Karpas-422 (cell line): ENCODE results near the gene SLC43A2. TPM values are rescaled to one million over a fixed set of nuclear protein-coding genes. Genes with fewer than 3 reads are reported as not detected.

Experiments used
- DNase-seq: peaks from one replicate; pipeline ENCODE4 v3.0.0-alpha.2; 2015
- H2AFZ ChIP-seq: fragments of 200-600 bp; sonication (generic); 2 replicates; pipeline ENCODE4 v1.6.1; 2014; ENCODE audit warnings: antibody characterized with exemption, low read length, mixed read lengths
- H3K27ac ChIP-seq: fragments of 200-600 bp; sonication (generic); 2 replicates; pipeline ENCODE4 v1.5.1; 2014; ENCODE audit warnings: mild to moderate bottlenecking, low read length, moderate library complexity
- H3K27me3 ChIP-seq: fragments of 200-600 bp; sonication (generic); 2 replicates; pipeline ENCODE4 v1.6.1; 2014; ENCODE audit warnings: low read length, mixed read lengths
- H3K36me3 ChIP-seq: fragments of 200-600 bp; sonication (generic); 2 replicates; pipeline ENCODE4 v1.6.1; 2014; ENCODE audit warnings: low read length, mixed read lengths; ENCODE audit not compliant: insufficient read depth
- H3K4me1 ChIP-seq: fragments of 200-600 bp; sonication (generic); 2 replicates; pipeline ENCODE4 v1.6.1; 2014; ENCODE audit warnings: mild to moderate bottlenecking, low read length, mixed read lengths
- H3K4me2 ChIP-seq: fragments of 200-600 bp; sonication (generic); 2 replicates; pipeline ENCODE4 v1.6.1; 2014; ENCODE audit warnings: low read length, low read depth, mild to moderate bottlenecking; ENCODE audit not compliant: poor library complexity, severe bottlenecking
- H3K4me3 ChIP-seq: fragments of 200-600 bp; sonication (generic); 2 replicates; pipeline ENCODE4 v1.5.1; 2014; ENCODE audit warnings: mild to moderate bottlenecking, antibody characterized with exemption, low read length, mixed read lengths
- H3K79me2 ChIP-seq: fragments of 200-600 bp; sonication (generic); 2 replicates; pipeline ENCODE4 v1.6.1; 2014; ENCODE audit warnings: mild to moderate bottlenecking, low read length, mixed read lengths
- H3K9ac ChIP-seq: fragments of 200-600 bp; sonication (generic); 2 replicates; pipeline ENCODE4 v1.6.0; 2014; ENCODE audit warnings: low read length
- H3K9me2 ChIP-seq: fragments of 200-600 bp; sonication (generic), shearing (Covaris generic); replicated peaks from 2 replicates; pipeline ENCODE4 v1.6.0; 2014; ENCODE audit warnings: mild to moderate bottlenecking, low read length, moderate library complexity; ENCODE audit not compliant: insufficient read depth
- H3K9me3 ChIP-seq: fragments of 300-700, 200-600 bp; sonication (generic); 2 replicates; pipeline ENCODE4 v1.6.1; 2014; ENCODE audit warnings: low read length, mixed read lengths
- H4K20me1 ChIP-seq: fragments of 200-600 bp; sonication (generic); 2 replicates; pipeline ENCODE4 v1.6.1; 2014; ENCODE audit warnings: mild to moderate bottlenecking, antibody characterized with exemption, low read length, low read depth; ENCODE audit not compliant: insufficient read depth
- total RNA-seq: library from RNA; depleted of rRNA; stranded (reverse); fragments of >200 nt; shearing (Covaris generic); gene quantifications from 2 replicates; pipeline ENCODE4 v1.2.3, GENCODE V29; 2014; ENCODE audit warnings: low replicate concordance

SLC43A2 gene
- total RNA-seq, 1 experiment from 2014 or later: 10.0 TPM

GRCh38 chr17:1557355-1558095 is 71.1 kb downstream of the SLC43A2 start:
- Histone ChIP-seq H3K4me3 (no peak overlapping the region), H3K79me2 (peaks cover 88% of the 10 kb centered on the region), H3K36me3 (peaks cover 15% of the 10 kb centered on the region; the same call in 1 of the 2 replicates), H3K4me2 (no peak overlapping the region), H2AFZ (no peak overlapping the region), H3K4me1 (peaks cover 39% of the 10 kb centered on the region), H3K9me2 (no peaks in the 10 kb centered on the region), H3K9me3 (no peaks in the 10 kb centered on the region), H3K27ac (no peak overlapping the region), H3K9ac (no peak overlapping the region), H3K27me3 (no peaks in the 10 kb centered on the region), H4K20me1 (peaks cover 27% of the 10 kb centered on the region)
- no peak for DNase-seq

GRCh38 chr17:1555651-1556471 is 72.8 kb downstream of the SLC43A2 start:
- peak; percentile 62 for DNase-seq
- Histone ChIP-seq H3K4me1 (peaks cover 32% of the 10 kb centered on the region), H3K9ac (peak overlapping the region; percentile 28; the same call in 1 of the 2 replicates), H3K27ac (peak overlapping the region; percentile 3; the same call in 1 of the 2 replicates), H4K20me1 (peaks cover 14% of the 10 kb centered on the region; the same call in 1 of the 2 replicates), H3K9me3 (no peaks in the 10 kb centered on the region), H3K4me3 (no peak overlapping the region), H2AFZ (no peak overlapping the region), H3K9me2 (no peaks in the 10 kb centered on the region), H3K27me3 (no peaks in the 10 kb centered on the region), H3K79me2 (peaks cover 73% of the 10 kb centered on the region), H3K4me2 (no peak overlapping the region), H3K36me3 (peaks cover 26% of the 10 kb centered on the region; the same call in 1 of the 2 replicates)

GRCh38 chr17:1554751-1555540 is 73.7 kb downstream of the SLC43A2 start:
- Histone ChIP-seq H3K79me2 (peaks cover 64% of the 10 kb centered on the region), H3K36me3 (peaks cover 26% of the 10 kb centered on the region), H3K27me3 (no peaks in the 10 kb centered on the region), H2AFZ (no peak overlapping the region), H3K4me1 (peaks cover 25% of the 10 kb centered on the region), H3K9me2 (no peaks in the 10 kb centered on the region), H3K4me3 (no peak overlapping the region), H3K9me3 (no peaks in the 10 kb centered on the region), H3K4me2 (no peak overlapping the region), H3K27ac (peak overlapping the region; percentile 3; the same call in 1 of the 2 replicates), H4K20me1 (peaks cover 5% of the 10 kb centered on the region; the same call in 1 of the 2 replicates), H3K9ac (peak overlapping the region; percentile 28; the same call in 1 of the 2 replicates)
- no peak for DNase-seq

GRCh38 chr17:1553354-1554266 is 75.0 kb downstream of the SLC43A2 start:
- Histone ChIP-seq H3K27me3 (no peaks in the 10 kb centered on the region), H2AFZ (no peak overlapping the region), H3K9me3 (no peaks in the 10 kb centered on the region), H3K9me2 (no peaks in the 10 kb centered on the region), H3K27ac (no peak overlapping the region), H4K20me1 (no peaks in the 10 kb centered on the region; the same call in 1 of the 2 replicates), H3K4me2 (no peak overlapping the region), H3K4me3 (no peak overlapping the region), H3K36me3 (peaks cover 26% of the 10 kb centered on the region), H3K79me2 (peaks cover 51% of the 10 kb centered on the region), H3K9ac (no peak overlapping the region), H3K4me1 (peaks cover 25% of the 10 kb centered on the region)
- DNase-seq: no peak

- Histone ChIP-seq H3K27me3 (no peaks in the 10 kb centered on the region), H3K9me3 (no peaks in the 10 kb centered on the region), H3K4me3 (no peak overlapping the region), H2AFZ (no peak overlapping the region), H3K27ac (no peak overlapping the region), H3K79me2 (peaks cover 45% of the 10 kb centered on the region), H3K4me1 (peaks cover 25% of the 10 kb centered on the region), H3K9ac (no peak overlapping the region), H3K36me3 (peaks cover 26% of the 10 kb centered on the region), H3K4me2 (no peak overlapping the region), H4K20me1 (no peaks in the 10 kb centered on the region; the same call in 1 of the 2 replicates), H3K9me2 (no peaks in the 10 kb centered on the region)
- no peak for DNase-seq
Observed at GRCh38 chr17:1552932-1553331, 75.7 kb downstream of the SLC43A2 start.

- Histone ChIP-seq H3K4me3 (no peak overlapping the region), H3K79me2 (peaks cover 34% of the 10 kb centered on the region), H3K27ac (no peak overlapping the region), H3K9me3 (no peaks in the 10 kb centered on the region), H3K27me3 (no peaks in the 10 kb centered on the region), H3K36me3 (peaks cover 26% of the 10 kb centered on the region), H3K4me2 (no peak overlapping the region), H3K4me1 (peaks cover 18% of the 10 kb centered on the region), H4K20me1 (no peaks in the 10 kb centered on the region), H2AFZ (no peak overlapping the region), H3K9ac (no peak overlapping the region), H3K9me2 (no peaks in the 10 kb centered on the region)
- DNase-seq: no peak
Observed at GRCh38 chr17:1551741-1552140, 76.9 kb downstream of the SLC43A2 start.

GRCh38 chr17:1548032-1548431 is 80.6 kb downstream of the SLC43A2 start:
- Histone ChIP-seq H2AFZ (no peak overlapping the region), H3K27me3 (no peaks in the 10 kb centered on the region), H3K9ac (no peak overlapping the region), H3K4me3 (no peak overlapping the region), H3K4me1 (no peaks in the 10 kb centered on the region), H3K36me3 (peaks cover 16% of the 10 kb centered on the region), H3K4me2 (no peak overlapping the region), H3K27ac (no peak overlapping the region), H3K79me2 (peaks cover 4% of the 10 kb centered on the region), H4K20me1 (no peaks in the 10 kb centered on the region), H3K9me3 (no peaks in the 10 kb centered on the region), H3K9me2 (no peaks in the 10 kb centered on the region)
- no peak for DNase-seq
